IMR-90 (cell line): ENCODE data around the gene RING1. TPM values are rescaled to one million over a fixed set of nuclear protein-coding genes. Genes with fewer than 3 reads are reported as not detected.
A peak's percentile ranks its signal among the peaks of the same experiment; 100 is the strongest.

Experiments used
- ATAC-seq: fragments of 200-7000 bp; cut with Tn5 transposase; 2 replicates; pipeline ENCODE4 v1.9.1; 2020; ENCODE audit warnings: low read depth, mild to moderate bottlenecking, moderate library complexity
- BruUV-seq: library from RNA; stranded (reverse); fragments of 400-500 nt; replicated peaks from 2 replicates; lab custom pipeline; 2021; lab: Mats Ljungman, UMichigan
- CTCF ChIA-PET: fragments of 300-600 bp; formaldehyde crosslinking; extraction: SDS; loops from one replicate; lab custom pipeline; 2021; ENCODE audit warnings: antibody characterized with exemption; lab: Yijun Ruan, JAX
- POLR2A ChIA-PET: fragments of 300-600 bp; sonication (Branson Sonifier 250); formaldehyde crosslinking; loops from one replicate; lab custom pipeline; 2022; ENCODE audit warnings: antibody characterized with exemption; ENCODE audit not compliant: unreplicated experiment; lab: Charles Lee
- DNase-seq: peaks from one replicate; pipeline ENCODE4 v3.0.0; 2013
- H2AFZ ChIP-seq: replicated peaks from 2 replicates; pipeline ENCODE3; 2013; ENCODE audit warnings: low read length, mild to moderate bottlenecking; ENCODE audit not compliant: poor library complexity
- H2AK5ac ChIP-seq: 2 replicates; pipeline ENCODE4 v1.6.1; 2013; ENCODE audit warnings: low read depth, low read length, inconsistent platforms
- H2AK9ac ChIP-seq: replicated peaks from 2 replicates; pipeline ENCODE3; 2013; ENCODE audit warnings: mild to moderate bottlenecking, low read depth, low read length, moderate library complexity; ENCODE audit not compliant: poor library complexity
- H2BK120ac ChIP-seq: 2 replicates; pipeline ENCODE4 v1.6.1; 2013; ENCODE audit warnings: low read depth, low read length, inconsistent platforms
- H2BK15ac ChIP-seq: 3 replicates; pipeline ENCODE4 v1.6.1; 2013; ENCODE audit warnings: low read depth, low read length, inconsistent platforms
- H2BK20ac ChIP-seq: 2 replicates; pipeline ENCODE4 v1.6.1; 2013; ENCODE audit warnings: low read depth, mild to moderate bottlenecking, inconsistent platforms, low read length, moderate library complexity
- H2BK5ac ChIP-seq: 2 replicates; pipeline ENCODE4 v1.6.1; 2013; ENCODE audit warnings: mild to moderate bottlenecking, low read depth, low read length, inconsistent platforms; ENCODE audit not compliant: poor library complexity, severe bottlenecking
- H3K14ac ChIP-seq: replicated peaks from 2 replicates; pipeline ENCODE4 v1.6.1; 2013; ENCODE audit warnings: low read depth, low read length, inconsistent platforms
- H3K18ac ChIP-seq: 2 replicates; pipeline ENCODE4 v1.6.1; 2013; ENCODE audit warnings: low read depth, low read length, control low read depth
- H3K23ac ChIP-seq: 2 replicates; pipeline ENCODE4 v1.6.1; 2013; ENCODE audit warnings: low read depth, low read length, inconsistent platforms
- H3K27ac ChIP-seq: 2 replicates; pipeline ENCODE4 v1.5.1; 2013; ENCODE audit warnings: mild to moderate bottlenecking, control low read depth, low read length; ENCODE audit not compliant: insufficient read depth
- H3K27me3 ChIP-seq: 2 replicates; pipeline ENCODE4 v1.6.1; 2013; ENCODE audit warnings: low read length; ENCODE audit not compliant: control insufficient read depth, insufficient read depth
- H3K36me3 ChIP-seq: 2 replicates; pipeline ENCODE4 v1.6.1; 2013; ENCODE audit warnings: low read length, mixed read lengths; ENCODE audit not compliant: control insufficient read depth, insufficient read depth
- H3K4ac ChIP-seq: 2 replicates; pipeline ENCODE4 v1.6.1; 2013; ENCODE audit warnings: low read depth, low read length, inconsistent platforms
- H3K4me1 ChIP-seq: 2 replicates; pipeline ENCODE4 v1.6.1; 2013; ENCODE audit warnings: low read length, mixed read lengths; ENCODE audit not compliant: control insufficient read depth, insufficient read depth
- H3K4me2 ChIP-seq: 2 replicates; pipeline ENCODE4 v1.6.1; 2013; ENCODE audit warnings: low read depth, mild to moderate bottlenecking, control low read depth, low read length, moderate library complexity
- H3K4me3 ChIP-seq: 2 replicates; pipeline ENCODE4 v1.5.1; 2013; ENCODE audit warnings: low read depth, mild to moderate bottlenecking, control low read depth, low read length, moderate library complexity; ENCODE audit not compliant: insufficient read depth
- H3K56ac ChIP-seq: 2 replicates; pipeline ENCODE4 v1.6.1; 2013; ENCODE audit warnings: low read length, inconsistent platforms; ENCODE audit not compliant: insufficient read depth; ENCODE audit errors: extremely low read depth
- H3K79me1 ChIP-seq, 2 experiments: 2 replicates each; pipeline ENCODE4 v1.6.1; 2013; ENCODE audit warnings: low read length in 2 of 2, inconsistent platforms in 1 of 2, low read depth in 1 of 2
- H3K9ac ChIP-seq: 2 replicates; pipeline ENCODE4 v1.6.1; 2013; ENCODE audit warnings: low read depth, low read length, control low read depth
- H3K9me1 ChIP-seq: 2 replicates; pipeline ENCODE4 v1.6.1; 2013; ENCODE audit warnings: low read length, inconsistent platforms; ENCODE audit not compliant: insufficient read depth
- H3K9me3 ChIP-seq: 2 replicates; pipeline ENCODE4 v1.6.1; 2013; ENCODE audit warnings: low read length; ENCODE audit not compliant: control insufficient read depth, insufficient read depth
- H4K20me1 ChIP-seq: 2 replicates; pipeline ENCODE4 v1.6.1; 2013; ENCODE audit warnings: low read length, inconsistent platforms; ENCODE audit not compliant: insufficient read depth
- H4K5ac ChIP-seq: 2 replicates; pipeline ENCODE4 v1.6.1; 2013; ENCODE audit warnings: mild to moderate bottlenecking, low read depth, low read length, control low read depth
- H4K8ac ChIP-seq, 2 experiments: 2 replicates each; pipeline ENCODE4 v1.6.1; 2013; ENCODE audit warnings: low read depth in 2 of 2, low read length in 2 of 2, control low read depth in 1 of 2, inconsistent platforms in 1 of 2
- H4K91ac ChIP-seq: 2 replicates; pipeline ENCODE4 v1.6.1; 2013; ENCODE audit warnings: low read depth, low read length, inconsistent platforms; ENCODE audit not compliant: insufficient read depth
- CEBPB ChIP-seq: IDR thresholded peaks from 2 replicates; pipeline ENCODE4 v1.6.1; 2012; ENCODE audit warnings: low read depth, low read length, improper control_type of control experiment
- CHD1 ChIP-seq: IDR thresholded peaks from 2 replicates; pipeline ENCODE4 v1.6.1; 2012; ENCODE audit warnings: low read depth, low read length, improper control_type of control experiment
- CTCF ChIP-seq: conservative IDR thresholded peaks from 2 replicates; pipeline ENCODE4 v1.5.1; 2012; ENCODE audit warnings: mild to moderate bottlenecking, low read depth, low read length, improper control_type of control experiment
- RFX5 ChIP-seq: IDR thresholded peaks from 2 replicates; pipeline ENCODE4 v1.8.0; 2012; ENCODE audit warnings: low read depth, mild to moderate bottlenecking, low read length, moderate library complexity
- WGBS, 2 experiments: methylation state at CpG; one replicate each; pipeline versions ENCODE4 v1.1.5 to v1.1.7; 2013; ENCODE audit warnings: missing lambda C conversion rate in 2 of 2; ENCODE audit not compliant: insufficient read length in 1 of 2; ENCODE audit errors: extremely low coverage in 2 of 2; 5-methylcytosine and 5-hydroxymethylcytosine counted together
- dilution Hi-C: fragments of 300-500 bp; cut with HindIII; formaldehyde crosslinking; loops from one replicate; pipeline ENCODE4 v1.14.3; 2018; ENCODE audit warnings: low sequenced_read_pairs; ENCODE audit not compliant: unreplicated experiment
- in situ Hi-C: fragments of 300-500 bp; cut with MboI; formaldehyde crosslinking; loops from 3 replicates; pipeline ENCODE4 v1.14.3; 2019; ENCODE audit warnings: low sequenced_read_pairs, inconsistent platforms, mixed read lengths
- intact Hi-C: fragments of 100-400 bp; cut with micrococcal nuclease; formaldehyde crosslinking; loops from 2 replicates; pipeline ENCODE4 v1.10.0; 2022
- polyA plus RNA-seq, 3 experiments: library from polyadenylated mRNA; depleted of rRNA; stranded (reverse); fragments of >200 nt; gene quantifications; 2 replicates each; pipeline ENCODE4 v1.2.3, GENCODE V29; 2012; ENCODE audit warnings: low replicate concordance in 1 of 3
- total RNA-seq: library from RNA; depleted of rRNA; stranded (reverse); fragments of >200 nt; gene quantifications from 2 replicates; pipeline ENCODE4 v1.2.3, GENCODE V29; 2012

Gene RING1
- total and polyA plus RNA-seq, 2 of the 4 experiments (the other 2 are of a cell fraction): 14.9 to 40.8 TPM

- Histone ChIP-seq H3K4me1 (peaks cover 3% of the 10 kb centered on the region), H3K9ac (no peak overlapping the region), H3K36me3 (no peaks in the 10 kb centered on the region), H3K9me1 (peaks cover 5% of the 10 kb centered on the region; the same call in 1 of the 2 replicates), H4K8ac (no peak overlapping the region), H2BK15ac (no peak overlapping the region), H4K91ac (no peak overlapping the region), H3K9me3 (no peaks in the 10 kb centered on the region), H2BK120ac (no peak overlapping the region), H3K27me3 (peaks cover 7% of the 10 kb centered on the region), H3K27ac (no peak overlapping the region), H2BK5ac (no peak overlapping the region), H4K20me1 (no peaks in the 10 kb centered on the region), H2AK5ac (no peak overlapping the region), H2AK9ac (no peak overlapping the region), H3K23ac (no peak overlapping the region), H3K4ac (no peak overlapping the region), H3K18ac (no peak overlapping the region), H2BK20ac (no peak overlapping the region), H3K14ac (no peak overlapping the region), H3K79me1 (no peaks in the 10 kb centered on the region), H4K5ac (no peak overlapping the region), H3K56ac (no peak overlapping the region), H3K4me2 (no peak overlapping the region), H3K4me3 (no peak overlapping the region), H2AFZ (peak overlapping the region; percentile 11)
- no TSS peak for BruUV-seq
- in situ Hi-C loops: loop anchor here (10.0 kb wide), 1 partner anchor 152 kb away; no protein-coding TSS in a partner anchor
- dilution Hi-C loops: no loop called here
- ChIA-PET CTCF (no interaction called here), POLR2A (no interaction called here)
- no peak for TF ChIP-seq CHD1
- TF ChIP-seq CTCF: no peak
- no peak for TF ChIP-seq CEBPB
- no peak for TF ChIP-seq RFX5
- ATAC-seq: no peak
- intact Hi-C loops: no loop called here
- DNase-seq: no peak
- no CpG with 5 or more reads among the region's 7 CpGs for WGBS, 2 experiments
Measured at GRCh38 chr6:33166811-33167210, 41.5 kb upstream of the RING1 start.
